Endometrial microvascular endothelial cells (primary cell): ENCODE results near the gene GABBR1. TPM values are rescaled to one million over a fixed set of nuclear protein-coding genes. Genes with fewer than 3 reads are reported as not detected.

Experiments used
- in situ Hi-C: cut with HindIII; loops from 2 replicates; pipeline ENCODE4 v1.10.0; 2017; ENCODE audit warnings: low sequenced_read_pairs, low pct_unique_long_range_greater_than_20kb; ENCODE audit errors: inconsistent ontology term
- total RNA-seq: library from RNA; depleted of rRNA; stranded (reverse); fragments of >200 nt; gene quantifications from one replicate; pipeline ENCODE4 v1.2.3, GENCODE V29; 2015; ENCODE audit errors: inconsistent ontology term

The GABBR1 gene
- total RNA-seq, 1 donor from 2014 or later: 6.7 TPM

- in situ Hi-C loops: no loop called here
These were observed 85.4 kb downstream of the GABBR1 start for GRCh38 chr6:29547573-29547972.

DNA sequence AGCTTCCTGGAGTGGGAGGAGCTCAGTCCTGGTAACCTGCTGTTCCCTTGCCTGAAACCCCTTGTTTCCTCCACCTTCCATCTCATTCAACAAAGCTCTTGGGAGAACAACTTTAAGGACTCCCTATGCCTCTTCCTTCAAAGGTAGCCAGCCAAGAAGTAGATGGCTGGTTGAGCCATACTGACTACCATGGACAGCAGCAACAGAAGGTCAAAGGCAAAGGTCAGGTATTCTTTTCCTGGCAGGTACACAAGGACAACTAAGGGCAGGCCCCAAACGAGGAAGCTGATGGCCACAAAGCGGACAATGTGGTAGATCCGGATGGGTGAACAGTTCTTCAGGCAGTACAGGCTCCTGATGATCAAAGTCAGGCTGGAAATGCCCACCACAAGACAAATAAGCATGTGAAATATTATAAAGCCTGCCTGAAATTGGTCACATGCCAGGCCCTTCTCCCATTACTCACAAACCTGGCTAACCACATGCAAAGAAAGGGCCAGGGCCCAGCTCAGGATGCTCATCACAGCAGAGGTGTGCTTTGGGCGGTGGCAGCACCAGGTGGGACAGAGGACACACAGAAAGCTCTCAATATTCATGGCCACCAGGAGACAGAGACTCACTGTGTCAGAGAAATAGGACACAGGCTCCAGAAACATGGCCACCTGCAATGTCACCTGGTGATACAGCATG lies 95.1 kb downstream of the GABBR1 start:
- in situ Hi-C loops: no loop called here

- in situ Hi-C loops: no loop called here
These were observed 100.5 kb downstream of the GABBR1 start for GRCh38 chr6:29532320-29532951.

DNA sequence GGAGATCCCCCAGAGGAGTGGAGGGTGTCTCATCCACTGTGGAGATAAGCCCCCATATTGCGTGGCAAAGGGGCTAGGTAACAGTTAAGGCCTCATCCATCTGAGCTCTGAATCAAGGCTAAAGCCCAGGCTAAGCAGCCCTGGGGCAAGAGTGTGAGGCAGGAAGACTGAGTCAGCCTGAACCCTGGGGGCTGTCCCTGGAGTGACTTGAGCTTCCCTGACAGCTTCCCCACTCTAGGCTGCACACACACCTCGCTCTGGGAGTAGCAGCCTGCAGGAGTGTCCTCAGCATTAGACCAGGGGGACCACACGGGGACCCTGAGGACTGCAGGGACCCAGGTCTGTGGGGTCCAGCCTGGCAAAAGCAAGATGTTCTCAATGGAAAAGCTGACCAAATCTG lies 101.3 kb downstream of the GABBR1 start:
- in situ Hi-C loops: no loop called here

- in situ Hi-C loops: no loop called here
These were observed 102.2 kb downstream of the GABBR1 start for GRCh38 chr6:29530671-29531310.

GRCh38 chr6:29529956-29530355 lies 103.0 kb downstream of the GABBR1 start:
- in situ Hi-C loops: no loop called here

GRCh38 chr6:29528988-29529560 lies 103.9 kb downstream of the GABBR1 start:
- in situ Hi-C loops: no loop called here

DNA sequence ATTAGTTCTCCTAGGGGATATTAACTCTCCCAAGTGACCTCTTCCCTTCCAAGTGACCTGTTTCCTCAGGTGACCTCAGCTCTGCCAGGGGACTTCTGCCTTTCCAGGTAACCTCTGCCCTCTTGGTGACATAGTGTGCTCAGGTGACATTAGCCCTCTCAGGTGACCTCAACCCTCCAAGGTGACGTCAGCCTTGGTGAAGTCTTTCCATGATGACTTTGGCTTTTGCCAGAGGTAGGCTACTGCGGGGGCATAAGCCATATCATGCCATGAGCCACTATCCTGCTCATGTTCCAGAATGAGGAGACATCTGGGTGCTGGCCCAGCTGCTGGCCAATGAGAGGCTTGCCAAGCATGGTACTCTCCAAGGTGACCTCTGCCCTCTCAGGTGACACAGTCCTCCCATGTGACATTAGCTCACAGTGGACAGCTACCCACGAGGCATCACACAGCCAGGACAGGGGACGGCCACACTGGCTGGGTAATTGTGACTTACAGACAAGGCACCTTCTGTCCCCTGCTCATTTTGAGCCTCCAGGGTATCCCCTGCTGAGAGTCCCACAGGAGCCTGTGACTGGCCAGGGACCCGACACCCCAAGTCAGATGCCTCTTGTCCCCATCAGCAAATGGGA lies 104.6 kb downstream of the GABBR1 start:
- in situ Hi-C loops: no loop called here

DNA sequence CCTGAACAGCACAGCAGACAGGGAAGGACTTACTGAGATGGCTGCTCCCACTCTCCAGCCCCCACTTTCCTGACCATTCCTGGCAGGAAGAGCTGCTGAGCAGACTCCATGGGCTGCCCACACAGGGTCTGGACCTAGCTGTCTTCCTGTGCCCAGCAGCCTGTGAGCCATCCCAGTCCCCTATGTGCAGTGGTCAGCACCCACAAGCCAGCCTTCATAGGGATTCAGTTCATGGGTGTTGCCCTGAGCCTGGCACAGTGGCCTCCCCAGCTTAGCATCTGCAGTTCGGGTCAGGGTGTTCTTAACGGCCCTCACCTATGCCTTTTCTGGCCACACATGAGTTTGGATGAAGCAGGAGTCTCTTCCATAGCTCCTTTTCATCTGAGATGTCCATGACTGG lies 105.4 kb downstream of the GABBR1 start:
- in situ Hi-C loops: no loop called here

- in situ Hi-C loops: no loop called here
These were observed 105.9 kb downstream of the GABBR1 start for GRCh38 chr6:29527126-29527525.

- in situ Hi-C loops: no loop called here
These were observed 107.7 kb downstream of the GABBR1 start for GRCh38 chr6:29525311-29525639.

GRCh38 chr6:29524444-29525310 lies 108.3 kb downstream of the GABBR1 start:
- in situ Hi-C loops: no loop called here

DNA sequence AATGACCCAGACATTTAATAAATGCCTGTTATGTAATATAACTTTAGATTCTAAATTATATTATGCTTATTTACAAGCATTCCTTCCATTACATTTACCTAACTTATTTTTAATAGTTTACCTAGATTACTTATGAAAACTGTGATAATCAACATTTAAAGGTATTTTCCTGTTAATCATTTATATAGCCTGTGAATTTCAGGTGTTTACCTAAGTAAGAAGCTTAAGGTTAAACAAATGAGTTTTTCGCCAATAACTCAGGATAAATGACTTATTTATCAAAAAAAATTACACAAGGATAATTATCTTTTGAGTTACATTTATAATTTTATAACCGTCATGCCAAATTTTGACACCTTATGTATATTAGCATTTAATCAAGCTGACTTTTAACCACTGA lies 108.9 kb downstream of the GABBR1 start:
- in situ Hi-C loops: no loop called here

GRCh38 chr6:29522227-29522626 lies 110.8 kb downstream of the GABBR1 start:
- in situ Hi-C loops: no loop called here

DNA sequence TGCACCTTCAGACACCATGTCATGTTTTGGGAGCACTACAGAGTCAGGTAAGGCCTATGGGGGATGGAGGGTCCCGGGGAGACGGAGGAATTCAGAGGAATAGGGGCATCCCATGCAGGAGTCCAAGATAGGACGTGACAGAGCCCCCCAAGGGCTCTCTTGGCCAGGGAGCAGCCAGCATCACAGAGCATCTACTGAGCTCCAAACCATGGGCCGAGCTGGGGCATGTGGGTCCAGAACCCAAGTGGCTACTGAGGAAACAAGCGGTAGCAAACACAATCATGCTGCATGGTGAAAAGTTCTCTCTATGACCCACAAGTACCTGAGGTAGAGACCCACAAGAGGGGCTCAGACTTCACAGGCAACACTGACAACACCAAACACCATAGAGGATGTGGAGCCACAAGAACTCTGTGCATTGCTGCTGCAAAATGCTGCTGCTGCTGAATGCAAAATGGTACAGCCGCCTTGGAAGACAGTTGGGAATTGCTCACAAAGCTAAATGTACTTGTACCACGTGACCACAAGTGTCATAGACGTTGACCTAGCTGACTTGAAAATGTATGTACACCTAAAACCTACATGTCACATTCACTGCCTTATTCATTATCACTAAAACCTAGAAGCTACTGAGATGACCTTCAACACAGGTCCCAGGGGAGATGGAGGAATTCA lies 111.8 kb downstream of the GABBR1 start:
- in situ Hi-C loops: no loop called here

DNA sequence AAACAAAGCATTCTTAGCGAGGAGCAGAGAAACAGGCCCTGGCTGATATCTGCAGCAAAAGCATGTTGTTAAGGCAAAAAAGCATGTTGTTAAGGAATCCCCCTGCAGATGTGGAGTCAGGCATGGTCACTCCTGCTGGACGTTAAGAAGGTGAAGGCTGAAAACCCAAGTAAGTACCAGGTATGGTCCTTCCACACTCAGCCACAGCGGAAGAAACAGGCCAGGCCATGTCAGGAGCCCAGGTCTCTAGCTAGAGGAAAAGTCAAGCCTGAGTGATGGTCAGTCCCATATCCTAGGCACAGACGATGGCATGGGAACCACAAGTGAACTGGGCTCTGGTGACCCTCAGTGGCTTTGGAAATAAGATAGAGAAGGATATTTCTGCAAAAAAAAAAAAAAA lies 112.8 kb downstream of the GABBR1 start:
- in situ Hi-C loops: no loop called here

GRCh38 chr6:29519291-29520010 lies 113.5 kb downstream of the GABBR1 start:
- in situ Hi-C loops: no loop called here
